ENCODE measurements around the gene STK10.

DNA sequence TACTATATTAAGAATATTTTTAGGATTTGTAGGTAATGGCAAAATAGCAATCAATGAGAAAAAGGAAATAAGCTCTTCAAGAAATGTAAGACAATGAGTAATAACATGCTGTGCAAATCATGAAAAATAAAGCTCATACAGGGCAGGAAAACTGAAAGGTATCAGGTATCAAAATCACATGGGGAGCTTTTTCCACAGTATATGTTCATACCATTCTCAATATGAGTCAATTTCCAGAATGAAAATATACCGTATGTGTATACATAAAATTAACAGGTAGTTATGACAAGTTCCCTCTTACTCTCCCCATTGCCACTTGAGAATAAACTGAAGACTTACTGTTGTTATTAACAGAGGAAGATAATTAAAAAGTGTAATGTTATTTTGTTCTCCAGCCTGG lies 41.9 kb upstream of the STK10 start:
- TF ChIP-seq, protein P1, sequence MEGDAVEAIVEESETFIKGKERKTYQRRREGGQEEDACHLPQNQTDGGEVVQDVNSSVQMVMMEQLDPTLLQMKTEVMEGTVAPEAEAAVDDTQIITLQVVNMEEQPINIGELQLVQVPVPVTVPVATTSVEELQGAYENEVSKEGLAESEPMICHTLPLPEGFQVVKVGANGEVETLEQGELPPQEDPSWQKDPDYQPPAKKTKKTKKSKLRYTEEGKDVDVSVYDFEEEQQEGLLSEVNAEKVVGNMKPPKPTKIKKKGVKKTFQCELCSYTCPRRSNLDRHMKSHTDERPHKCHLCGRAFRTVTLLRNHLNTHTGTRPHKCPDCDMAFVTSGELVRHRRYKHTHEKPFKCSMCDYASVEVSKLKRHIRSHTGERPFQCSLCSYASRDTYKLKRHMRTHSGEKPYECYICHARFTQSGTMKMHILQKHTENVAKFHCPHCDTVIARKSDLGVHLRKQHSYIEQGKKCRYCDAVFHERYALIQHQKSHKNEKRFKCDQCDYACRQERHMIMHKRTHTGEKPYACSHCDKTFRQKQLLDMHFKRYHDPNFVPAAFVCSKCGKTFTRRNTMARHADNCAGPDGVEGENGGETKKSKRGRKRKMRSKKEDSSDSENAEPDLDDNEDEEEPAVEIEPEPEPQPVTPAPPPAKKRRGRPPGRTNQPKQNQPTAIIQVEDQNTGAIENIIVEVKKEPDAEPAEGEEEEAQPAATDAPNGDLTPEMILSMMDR (IDR thresholded peaks at IDR 0.05; ENCODE audit: low read length): no peak
- no peak for TF ChIP-seq EZH2 (IDR thresholded peaks at IDR 0.05; ENCODE audit: borderline replicate concordance, low read length)
